GM19463 (cell line): ENCODE data around the gene ZNG1C.
"Not testable (repeated sequence)": the region's sequence is repeated elsewhere in the genome, so short reads cannot be mapped to it uniquely, and the experiment has no call there.

ENCODE experiments used
- ATAC-seq: cut with Tn5 transposase; IDR thresholded peaks from one replicate; pipeline ENCODE4 v1.9.1; 2021; ENCODE audit warnings: mild to moderate bottlenecking, moderate library complexity; ENCODE audit not compliant: unreplicated experiment

ZNG1C gene

GRCh38 chr9:68241683-68242082, at the start of gene ZNG1C:
TSS of gene ZNG1C (plus strand) at chr9:68241983. CDS start at chr9:68242032, 49 bp downstream.
- not testable (repeated sequence) for ATAC-seq

- ATAC-seq: not testable (repeated sequence)
Observed at GRCh38 chr9:68242437-68242836, 654 bp downstream of the ZNG1C start.

- not testable (repeated sequence) for ATAC-seq
Observed at GRCh38 chr9:68281041-68281440, 39.3 kb downstream of the ZNG1C start.

GRCh38 chr9:68302567-68302966, 60.8 kb downstream of the ZNG1C start, which contains the start of gene FOXD4L3:
TSS of gene FOXD4L3 (plus strand) at chr9:68302867. CDS start at chr9:68302952, 85 bp downstream.
- not testable (repeated sequence) for ATAC-seq

DNA sequence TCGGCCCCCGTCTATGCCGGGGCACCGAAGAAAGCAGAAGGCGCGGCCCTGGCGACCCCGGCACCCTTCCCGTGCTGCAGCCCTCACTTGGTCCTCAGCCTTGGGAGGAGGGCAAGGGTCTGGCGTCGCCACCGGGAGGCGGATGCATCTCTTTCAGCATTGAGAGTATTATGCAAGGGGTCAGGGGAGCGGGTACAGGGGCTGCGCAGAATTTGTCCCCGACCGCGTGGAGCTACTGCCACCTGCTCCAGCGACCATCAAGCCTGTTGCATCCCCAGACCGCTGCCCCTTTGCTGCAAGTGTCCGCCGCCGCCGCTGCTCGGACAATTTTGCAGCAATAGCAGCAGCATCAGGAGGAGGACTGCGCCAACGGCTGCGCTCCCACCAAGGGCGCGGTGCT, 62.0 kb downstream of the ZNG1C start:
- not testable (repeated sequence) for ATAC-seq

DNA sequence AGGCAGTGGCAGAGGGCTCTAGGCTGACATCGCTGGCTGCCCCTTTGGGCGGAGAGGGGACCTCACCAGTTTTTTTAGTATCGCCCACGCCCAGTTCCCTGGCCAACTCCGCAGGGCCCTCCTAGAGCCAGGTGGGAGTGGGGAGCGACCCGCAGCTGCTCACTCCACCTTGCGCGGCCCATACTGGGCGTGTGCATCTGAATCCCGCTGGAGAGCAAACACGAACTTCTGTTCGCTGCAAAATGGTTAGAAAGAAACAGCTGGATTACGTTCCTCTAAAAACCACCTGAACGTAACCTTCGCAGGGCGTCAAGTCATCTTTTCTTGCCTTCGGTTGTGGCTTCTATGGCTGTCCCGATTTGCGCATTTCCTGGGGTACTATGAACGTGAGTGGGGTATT, 62.4 kb downstream of the ZNG1C start:
- ATAC-seq: not testable (repeated sequence)

- not testable (repeated sequence) for ATAC-seq
Observed at GRCh38 chr9:68304777-68305176, 63.0 kb downstream of the ZNG1C start.

DNA sequence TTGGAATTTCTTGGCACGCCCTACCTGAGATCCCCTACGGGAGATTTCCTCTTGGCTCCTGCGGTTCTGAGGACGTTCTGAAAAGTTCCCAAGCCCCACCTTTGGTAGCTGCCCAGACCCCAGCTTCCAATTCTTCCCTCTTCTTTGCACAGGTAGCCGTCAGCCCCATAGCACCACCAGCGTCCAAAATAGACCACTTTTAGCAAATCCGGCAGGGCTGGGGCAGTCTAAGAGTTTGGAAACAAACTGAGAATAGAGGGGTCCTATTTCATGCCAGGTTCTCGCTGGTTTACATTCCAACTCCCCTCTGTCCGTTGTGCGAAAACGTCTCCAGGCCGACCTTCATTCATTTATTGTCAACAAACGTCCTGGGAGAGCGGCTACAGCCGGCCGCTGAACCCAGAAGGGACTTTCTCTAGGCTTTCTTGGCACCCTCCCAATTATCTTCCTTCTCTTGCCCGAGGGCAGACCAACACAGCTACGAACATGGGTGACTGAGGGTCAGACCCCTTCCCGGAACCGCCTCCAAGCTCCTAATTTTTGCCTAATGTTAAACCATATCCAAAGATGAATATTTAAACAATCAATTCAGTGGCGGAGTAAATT, 64.0 kb downstream of the ZNG1C start:
- not testable (repeated sequence) for ATAC-seq

- ATAC-seq: not testable (repeated sequence)
Observed at GRCh38 chr9:68306391-68306964, 64.7 kb downstream of the ZNG1C start.

DNA sequence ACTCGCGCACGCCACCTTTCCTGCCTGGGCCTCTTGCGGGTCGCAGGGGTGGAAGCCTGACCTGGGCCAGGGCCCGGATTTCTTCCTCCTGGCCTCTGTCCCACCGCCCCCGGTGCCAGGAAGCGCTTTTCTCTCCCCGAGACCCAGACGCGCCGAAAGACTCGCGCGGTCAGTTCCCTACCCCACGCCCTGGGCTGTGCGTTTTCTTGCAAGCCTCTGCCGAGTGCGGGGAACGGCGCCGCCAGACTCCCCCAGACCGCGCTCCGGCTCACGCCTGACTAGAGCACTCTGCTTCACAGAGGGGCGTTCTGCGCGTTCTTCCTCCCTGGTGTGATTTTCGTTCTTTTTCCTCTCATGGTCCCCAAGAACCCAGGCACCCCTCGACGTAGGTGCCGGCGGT, 65.3 kb downstream of the ZNG1C start:
- not testable (repeated sequence) for ATAC-seq

DNA sequence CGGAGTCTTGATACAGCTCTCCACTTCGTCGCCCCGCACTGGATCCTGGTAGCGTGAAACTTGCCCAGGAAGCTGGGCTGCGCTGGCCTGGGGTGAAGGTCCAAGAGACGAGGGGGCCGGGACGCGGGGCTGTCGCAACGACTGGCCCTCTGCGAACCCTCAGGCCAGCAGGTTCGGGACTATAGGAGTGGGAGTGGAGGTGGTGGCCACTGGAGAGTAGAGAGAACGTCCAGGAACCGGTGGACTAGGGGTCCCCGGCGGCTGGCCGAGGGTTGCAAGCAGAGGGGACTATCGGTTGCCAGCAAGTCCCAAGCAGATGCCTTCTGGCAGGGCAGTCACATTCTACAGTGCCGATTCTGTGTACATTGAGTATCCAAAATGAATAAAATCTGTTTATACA, 65.9 kb downstream of the ZNG1C start:
- not testable (repeated sequence) for ATAC-seq

DNA sequence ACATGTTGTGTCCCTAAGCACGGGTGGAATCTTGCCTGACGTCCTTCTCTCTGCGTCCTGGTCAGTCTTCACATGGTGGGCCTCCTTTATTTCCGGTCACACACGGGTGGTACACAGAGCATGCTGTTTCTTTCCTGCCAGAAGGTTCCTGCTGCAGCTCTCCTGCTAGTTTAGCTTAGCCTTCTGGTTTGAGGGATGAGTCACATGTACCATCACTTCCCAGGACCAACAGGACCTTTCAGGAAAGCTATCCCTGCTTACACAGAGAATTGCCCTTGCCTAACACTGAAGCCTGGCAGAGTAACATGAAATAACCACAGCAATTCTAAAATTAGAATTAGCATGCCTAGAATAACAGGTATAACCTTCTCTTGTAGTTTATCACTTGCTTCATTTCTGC, 69.4 kb downstream of the ZNG1C start:
- ATAC-seq: not testable (repeated sequence)

GRCh38 chr9:68318209-68318608, 76.4 kb downstream of the ZNG1C start:
- not testable (repeated sequence) for ATAC-seq

GRCh38 chr9:68323749-68324148, 82.0 kb downstream of the ZNG1C start:
- ATAC-seq: not testable (repeated sequence)

DNA sequence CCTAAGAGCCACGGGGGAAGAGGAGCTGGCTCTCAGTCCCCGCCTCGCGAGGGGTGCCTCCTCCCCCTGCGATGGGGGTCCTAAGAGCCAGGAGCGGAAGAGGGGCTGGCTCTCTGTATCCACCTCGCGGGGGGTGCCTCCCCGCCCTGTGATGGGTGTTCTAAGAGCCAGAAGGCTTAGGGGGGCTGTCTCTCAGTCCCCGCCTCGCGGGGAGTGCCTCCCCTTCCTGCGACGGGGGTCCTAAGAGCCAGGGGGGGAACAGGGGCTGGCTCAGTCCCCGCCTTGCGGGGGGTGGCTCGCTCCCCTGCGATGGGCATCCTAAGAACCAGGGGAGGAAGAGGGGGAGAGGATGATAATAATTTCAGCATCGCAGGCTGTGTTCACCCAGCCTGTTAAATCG, 82.7 kb downstream of the ZNG1C start:
- not testable (repeated sequence) for ATAC-seq

DNA sequence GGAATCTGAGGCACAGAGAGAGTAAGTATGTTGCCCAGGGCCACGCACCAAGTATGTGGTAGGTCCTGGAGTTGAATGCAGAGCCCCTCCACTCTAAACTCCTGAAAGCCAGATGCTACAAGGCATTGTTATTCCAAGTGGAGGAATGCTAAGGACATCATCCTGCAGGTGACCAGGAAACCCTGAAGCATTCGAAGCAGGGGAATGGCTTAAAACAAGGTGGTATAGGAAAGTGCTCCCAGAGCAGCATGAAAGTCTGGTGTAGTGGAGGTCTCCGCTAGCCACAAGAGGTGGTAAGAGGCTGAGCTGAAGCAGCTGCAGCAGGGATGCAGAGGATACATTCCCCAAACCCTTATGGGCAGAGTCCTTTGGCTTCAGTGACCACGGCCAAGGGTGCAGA, 87.3 kb downstream of the ZNG1C start:
- ATAC-seq: not testable (repeated sequence)

GRCh38 chr9:68330531-68331173, 88.9 kb downstream of the ZNG1C start:
- not testable (repeated sequence) for ATAC-seq

- ATAC-seq: not testable (repeated sequence)
Observed at GRCh38 chr9:68332122-68332521, 90.3 kb downstream of the ZNG1C start.

GRCh38 chr9:68335935-68336334, 94.2 kb downstream of the ZNG1C start:
- ATAC-seq: not testable (repeated sequence)

DNA sequence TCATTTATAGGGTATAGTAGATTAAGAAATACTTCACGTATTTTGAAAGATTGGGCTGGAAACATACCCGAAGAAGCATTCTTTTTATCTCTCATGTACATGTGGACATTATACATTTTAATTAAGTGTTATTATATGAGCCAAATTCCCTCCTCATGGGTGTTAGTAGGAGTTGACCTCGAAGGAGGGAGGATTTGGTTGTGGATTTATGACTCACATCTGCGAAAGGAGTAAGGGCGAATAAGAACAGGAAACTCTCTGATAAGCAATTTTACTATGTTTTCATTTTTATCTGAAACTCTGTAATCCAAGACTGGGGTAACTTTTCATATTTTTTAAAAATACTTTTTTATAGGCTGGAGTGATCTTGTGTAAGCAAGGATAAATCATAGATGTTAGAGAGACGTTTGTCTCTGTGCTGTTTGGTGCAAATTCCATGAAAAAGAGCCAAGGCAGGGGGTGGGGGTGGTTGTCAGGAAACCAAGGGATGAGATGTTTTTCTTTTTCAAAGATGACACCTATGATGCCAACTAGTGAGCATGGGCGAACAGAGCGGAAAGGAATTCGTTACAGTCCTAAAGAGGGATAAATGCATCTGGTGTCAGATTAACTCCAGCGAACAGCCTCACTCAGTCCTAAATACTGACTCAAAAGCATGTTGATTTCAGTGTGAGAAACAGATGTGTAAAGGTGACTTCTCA, 95.0 kb downstream of the ZNG1C start:
- not testable (repeated sequence) for ATAC-seq

DNA sequence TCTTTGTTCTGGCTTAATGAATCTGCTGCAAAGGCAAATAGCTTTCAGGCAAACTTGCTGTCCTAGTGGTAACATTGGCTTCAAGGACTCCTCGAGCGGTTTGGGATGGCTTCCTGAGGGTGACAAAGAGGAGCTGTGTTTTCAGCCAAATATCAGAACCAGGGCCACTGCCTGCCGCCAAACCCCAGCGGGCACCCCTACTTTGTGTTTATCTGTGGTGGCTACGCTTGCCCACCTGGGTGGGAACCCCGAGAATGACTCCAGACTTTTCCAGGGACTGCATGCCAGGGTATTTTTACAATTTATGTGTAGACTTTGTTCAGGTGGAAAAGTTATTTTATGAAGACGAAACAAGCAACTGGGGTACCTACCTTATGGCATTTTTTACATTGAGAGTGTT, 96.2 kb downstream of the ZNG1C start:
- not testable (repeated sequence) for ATAC-seq
